ENCODE results near the gene SPC25. TPM values are rescaled to one million over a fixed set of nuclear protein-coding genes. Genes with fewer than 3 reads are reported as not detected.

Gene SPC25
- total RNA-seq, 1 experiment from 2014 or later = 31.5 TPM

- no peak overlapping the region for H2BK120ac ChIP-seq (ENCODE audit: low read depth, low read length, poor library complexity, severe bottlenecking)
- no peak overlapping the region for H2BK15ac ChIP-seq (ENCODE audit: low read depth, low read length)
- Mint-ChIP-seq H3K27me3 (ENCODE audit: low read depth) (no peaks in the 10 kb centered on the region), H3K4me3 (no peak overlapping the region), H3K27ac (no peak overlapping the region), H3K36me3 (ENCODE audit: insufficient read depth in 1 of 3, low read depth in 3 of 3) (peaks cover 7 to 13% (median 10%) of the 10 kb centered on the region in 3 experiments; a peak in 6 of 7 replicates), H3K4me1 (peaks cover 11% of the 10 kb centered on the region in 2 experiments), H3K9me3 (no peaks in the 10 kb centered on the region)
- WGBS (ENCODE audit: extremely low coverage, insufficient read length, low lambda C conversion rate) = no CpG with 5 or more reads among the region's 2 CpGs
- DNase-seq = peak; percentile 41
- H3K79me1 ChIP-seq (ENCODE audit: insufficient read depth, low read depth, low read length, poor library complexity, severe bottlenecking) = no peaks in the 10 kb centered on the region
- H2AK5ac ChIP-seq (ENCODE audit: insufficient read length, low read length) = no peak overlapping the region
- H3K79me2 ChIP-seq (ENCODE audit: insufficient read depth, low read length) = no peaks in the 10 kb centered on the region
- no peak overlapping the region for H4K8ac ChIP-seq (replicated peaks; ENCODE audit: insufficient read length, low read depth, low read length)
- no peak overlapping the region for H3K14ac ChIP-seq (ENCODE audit: insufficient read depth, low read length)
- H2AFZ ChIP-seq (ENCODE audit: low read length) = no peak overlapping the region
- no peak overlapping the region for H2BK5ac ChIP-seq (ENCODE audit: insufficient read length, low read length)
- H3K23ac ChIP-seq (ENCODE audit: insufficient read length, low read depth, low read length) = no peak overlapping the region
- H3K27ac ChIP-seq (ENCODE audit: insufficient read length, low read depth, low read length) = no peak overlapping the region
- H4K5ac ChIP-seq (ENCODE audit: insufficient read length, low read depth, low read length) = no peak overlapping the region
- no peaks in the 10 kb centered on the region for H3K9me3 ChIP-seq (ENCODE audit: control insufficient read depth, low read depth, low read length)
- no peaks in the 10 kb centered on the region for H3K23me2 ChIP-seq (ENCODE audit: insufficient read length, low read depth, low read length, poor library complexity, severe bottlenecking)
- no peak overlapping the region for H2BK12ac ChIP-seq (ENCODE audit: insufficient read length, low read depth, low read length)
- H3K4ac ChIP-seq (ENCODE audit: low read depth, low read length) = no peak overlapping the region
- no peak overlapping the region for H3K18ac ChIP-seq (ENCODE audit: insufficient read length, low read depth, low read length)
- H3K27me3 ChIP-seq (ENCODE audit: insufficient read depth, low read length) = no peaks in the 10 kb centered on the region
- no peak overlapping the region for H3K4me2 ChIP-seq (ENCODE audit: insufficient read depth, insufficient read length, low read length)
- no peaks in the 10 kb centered on the region; the same call in 1 of the 2 replicates for H3K4me1 ChIP-seq (ENCODE audit: insufficient read depth, low read length)
- peak; percentile 56; the same call in 2 of the 3 replicates for TF ChIP-seq CTCF (conservative IDR thresholded peaks at IDR 0.05)
- no peak overlapping the region for H3K9ac ChIP-seq (ENCODE audit: extremely low read depth, insufficient read length, low read length)
- no peak overlapping the region for H3T11ph ChIP-seq (ENCODE audit: low read length)
- H4K91ac ChIP-seq (ENCODE audit: insufficient read length, low read depth, low read length) = no peak overlapping the region
- no peak overlapping the region for H3K56ac ChIP-seq (ENCODE audit: insufficient read length, low read depth, low read length)
- no peak overlapping the region for H2BK20ac ChIP-seq (ENCODE audit: low read depth, low read length, poor library complexity, severe bottlenecking)
- no peaks in the 10 kb centered on the region for H4K20me1 ChIP-seq (ENCODE audit: control insufficient read depth, insufficient read depth, insufficient read length)
Measured at GRCh38 chr2:168849610-168850009, 40.6 kb downstream of the SPC25 start.

Measured in H9 (cell line).